ENCODE measurements around the gene TACC3. TPM values are rescaled to one million over a fixed set of nuclear protein-coding genes. Genes with fewer than 3 reads are reported as not detected.

TACC3 gene
- total and polyA plus RNA-seq, 9 donors = 2.1 to 10.4 (median 6.0) TPM

Small RNAs within 50 kb of the gene (small RNA-seq; reads per million reads assigned to genes)
- gene RF00019 = not detected

Other genes with a start within 250 kb of the TACC3 start
- gene FAM53A, start 37.2 kb upstream of the TACC3 start, total RNA-seq = 1 to 10 TPM; 1.7 to 5.1 (median 2.4) TPM
- 1 to 10 TPM in 1 of 2 donors, under 1 TPM in 1; 0.32 to 4.3 TPM for gene FAM53A, start 37.2 kb upstream of the TACC3 start, polyA plus RNA-seq
- 10 to 100 TPM; 32.0 to 51.4 (median 36.7) TPM for gene SLBP, start 9.2 kb upstream of the TACC3 start, total RNA-seq
- 10 to 100 TPM; 30.9 to 64.8 TPM for gene SLBP, start 9.2 kb upstream of the TACC3 start, polyA plus RNA-seq
- gene TMEM129, start 198 bp upstream of the TACC3 start, total RNA-seq = 10 to 100 TPM; 27.6 to 42.5 (median 40.3) TPM
- gene TMEM129, start 198 bp upstream of the TACC3 start, polyA plus RNA-seq = 10 to 100 TPM in 1 of 2 donors, 1 to 10 TPM in 1; 5.6 to 43.2 TPM
- gene FGFR3, start 71.8 kb downstream of the TACC3 start, total RNA-seq = 1 to 10 TPM in 3 of 7 donors, under 1 TPM in 4; 0.25 to 9.2 (median 0.72) TPM
- gene FGFR3, start 71.8 kb downstream of the TACC3 start, polyA plus RNA-seq = under 1 TPM; 0.12 to 0.53 TPM
- 10 to 100 TPM; 22.7 to 43.6 (median 31.0) TPM for gene LETM1, start 134.6 kb downstream of the TACC3 start, total RNA-seq
- 10 to 100 TPM in 1 of 2 donors, 1 to 10 TPM in 1; 9.3 to 11.9 TPM for gene LETM1, start 134.6 kb downstream of the TACC3 start, polyA plus RNA-seq
- gene NSD2, start 149.9 kb downstream of the TACC3 start, total RNA-seq = 10 to 100 TPM; 18.5 to 41.9 (median 23.4) TPM
- gene NSD2, start 149.9 kb downstream of the TACC3 start, polyA plus RNA-seq = 10 to 100 TPM in 1 of 2 donors, 1 to 10 TPM in 1; 9.1 to 20.1 TPM